WI38 (cell line): ENCODE data around the gene SMIM22.

Experiments
- H3K4me3 ChIP-seq: 2 replicates; pipeline ENCODE4 v1.5.1; 2011; ENCODE audit warnings: low read depth, mild to moderate bottlenecking, control low read depth, low read length
- TF ChIP-seq, protein P1 (sequence below): IDR thresholded peaks from 2 replicates; pipeline ENCODE4 v1.5.1; 2012; ENCODE audit warnings: low read depth, mild to moderate bottlenecking, control low read depth, low read length

SMIM22 gene

DNA sequence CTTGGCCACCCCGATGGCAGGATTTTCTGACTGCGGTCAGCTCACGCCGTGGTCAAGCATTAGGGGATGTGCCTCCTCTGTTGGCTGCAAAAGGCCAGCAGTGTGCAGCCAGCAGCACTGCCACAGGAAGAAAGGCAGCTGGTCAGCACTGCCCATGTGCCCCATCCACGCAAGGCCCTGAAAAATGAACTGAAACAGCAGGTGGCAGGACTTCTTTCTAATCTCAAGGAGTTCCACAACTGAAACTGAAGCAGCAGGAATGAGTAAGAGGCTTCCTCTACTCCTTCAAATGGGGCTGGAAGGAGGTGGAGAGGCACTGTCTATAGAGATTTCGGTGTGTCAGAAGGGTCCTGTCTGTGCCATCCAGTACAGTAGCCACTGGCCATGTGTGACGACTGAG, 31.4 kb upstream of the SMIM22 start:
- H3K4me3 ChIP-seq, result no peak overlapping the region
- TF ChIP-seq, protein P1, sequence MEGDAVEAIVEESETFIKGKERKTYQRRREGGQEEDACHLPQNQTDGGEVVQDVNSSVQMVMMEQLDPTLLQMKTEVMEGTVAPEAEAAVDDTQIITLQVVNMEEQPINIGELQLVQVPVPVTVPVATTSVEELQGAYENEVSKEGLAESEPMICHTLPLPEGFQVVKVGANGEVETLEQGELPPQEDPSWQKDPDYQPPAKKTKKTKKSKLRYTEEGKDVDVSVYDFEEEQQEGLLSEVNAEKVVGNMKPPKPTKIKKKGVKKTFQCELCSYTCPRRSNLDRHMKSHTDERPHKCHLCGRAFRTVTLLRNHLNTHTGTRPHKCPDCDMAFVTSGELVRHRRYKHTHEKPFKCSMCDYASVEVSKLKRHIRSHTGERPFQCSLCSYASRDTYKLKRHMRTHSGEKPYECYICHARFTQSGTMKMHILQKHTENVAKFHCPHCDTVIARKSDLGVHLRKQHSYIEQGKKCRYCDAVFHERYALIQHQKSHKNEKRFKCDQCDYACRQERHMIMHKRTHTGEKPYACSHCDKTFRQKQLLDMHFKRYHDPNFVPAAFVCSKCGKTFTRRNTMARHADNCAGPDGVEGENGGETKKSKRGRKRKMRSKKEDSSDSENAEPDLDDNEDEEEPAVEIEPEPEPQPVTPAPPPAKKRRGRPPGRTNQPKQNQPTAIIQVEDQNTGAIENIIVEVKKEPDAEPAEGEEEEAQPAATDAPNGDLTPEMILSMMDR, result no peak

DNA sequence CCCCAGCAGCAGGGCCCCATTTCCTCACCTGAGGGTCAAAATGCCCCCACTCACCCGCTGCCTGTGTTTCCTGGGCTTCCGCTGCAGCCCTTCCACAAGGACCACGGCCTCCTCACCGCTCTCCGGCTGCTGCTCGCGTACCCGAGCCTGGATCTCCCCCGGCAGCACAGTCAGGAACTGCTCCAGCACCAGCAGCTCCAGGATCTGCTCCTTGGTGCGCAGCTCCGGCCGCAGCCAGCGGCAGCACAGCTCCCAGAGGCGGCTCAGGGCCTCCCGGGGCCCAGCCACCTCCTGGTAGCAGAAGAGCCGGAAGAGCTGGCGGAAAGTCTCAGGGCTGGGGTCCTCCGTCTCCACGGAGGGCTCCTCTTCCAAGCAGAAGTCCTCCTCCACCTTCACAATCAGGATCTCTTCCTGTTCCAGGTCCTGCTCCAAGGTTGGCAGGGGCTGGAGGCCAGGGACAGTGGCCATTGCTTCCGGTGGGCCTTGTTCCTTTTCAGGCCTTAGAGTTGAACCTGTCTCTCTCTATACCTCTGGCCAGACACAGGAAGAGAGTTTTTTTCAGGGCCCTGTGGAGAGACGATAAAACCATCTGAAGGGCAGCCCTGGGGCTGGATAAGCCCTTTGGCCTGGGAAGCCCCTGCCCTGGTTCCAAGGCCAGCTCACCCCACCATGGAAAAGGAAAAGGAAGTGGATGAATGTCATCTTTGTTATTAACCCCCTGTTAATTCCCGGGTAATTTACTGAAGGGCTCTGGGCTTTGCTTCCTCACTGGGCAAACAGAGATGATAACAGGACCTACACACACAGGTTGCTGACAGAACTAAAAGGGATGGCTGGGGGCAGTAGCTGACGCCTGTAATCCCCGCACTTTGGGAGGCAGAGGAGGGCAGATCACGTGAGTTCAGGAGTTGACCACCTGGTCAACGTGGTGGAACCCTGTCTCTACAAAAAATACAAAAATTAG, 29.4 kb upstream of the SMIM22 start:
- peak overlapping the region; percentile 94 for H3K4me3 ChIP-seq
- TF ChIP-seq, protein P1, result no peak

DNA sequence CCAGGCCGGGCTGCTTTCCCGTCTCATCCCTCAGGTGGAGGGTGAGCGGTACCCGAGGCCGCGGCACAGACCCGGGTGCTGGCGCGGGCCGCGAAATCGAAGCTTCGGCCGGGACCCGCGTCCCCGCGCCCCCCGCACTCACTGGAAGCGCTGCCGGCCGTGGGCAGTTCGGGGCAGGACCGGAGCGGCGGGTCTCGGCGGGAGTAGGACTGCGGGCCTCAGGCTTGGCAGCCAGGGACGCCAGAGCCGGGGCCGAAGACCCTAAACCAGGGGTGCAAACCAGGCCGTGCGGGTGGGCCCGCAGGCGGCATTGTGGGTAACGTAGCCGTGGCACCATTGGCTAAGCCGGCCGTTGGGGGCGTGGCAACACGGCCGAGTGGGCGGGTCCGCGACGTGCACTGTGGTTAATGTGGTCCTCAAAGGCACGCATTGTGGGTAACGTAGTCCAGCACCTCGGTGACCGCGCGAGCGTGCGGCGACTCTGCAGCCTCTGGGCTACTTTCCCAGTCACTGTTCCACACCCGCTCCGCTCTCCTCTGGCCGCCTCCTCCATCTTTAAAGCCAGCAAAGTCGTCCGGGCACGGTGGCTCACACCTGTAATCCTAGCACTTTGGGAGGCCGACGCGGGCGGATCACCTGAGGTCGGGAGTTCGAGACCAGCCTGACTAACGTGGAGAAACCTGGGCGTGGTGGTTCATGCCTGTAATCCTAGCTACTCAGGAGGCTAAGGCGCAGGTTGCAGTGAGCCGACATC, 28.1 kb upstream of the SMIM22 start, which contains the start of gene ZNF500:
Gene ZNF500, minus strand, starts transcription at position 288 of the 754 bp plus-strand sequence. CDS start 1,184 bp downstream, outside the sequence.
- peak within 1 kb of the TSS; percentile 94 for H3K4me3 ChIP-seq
- TF ChIP-seq, protein P1, result no peak

DNA sequence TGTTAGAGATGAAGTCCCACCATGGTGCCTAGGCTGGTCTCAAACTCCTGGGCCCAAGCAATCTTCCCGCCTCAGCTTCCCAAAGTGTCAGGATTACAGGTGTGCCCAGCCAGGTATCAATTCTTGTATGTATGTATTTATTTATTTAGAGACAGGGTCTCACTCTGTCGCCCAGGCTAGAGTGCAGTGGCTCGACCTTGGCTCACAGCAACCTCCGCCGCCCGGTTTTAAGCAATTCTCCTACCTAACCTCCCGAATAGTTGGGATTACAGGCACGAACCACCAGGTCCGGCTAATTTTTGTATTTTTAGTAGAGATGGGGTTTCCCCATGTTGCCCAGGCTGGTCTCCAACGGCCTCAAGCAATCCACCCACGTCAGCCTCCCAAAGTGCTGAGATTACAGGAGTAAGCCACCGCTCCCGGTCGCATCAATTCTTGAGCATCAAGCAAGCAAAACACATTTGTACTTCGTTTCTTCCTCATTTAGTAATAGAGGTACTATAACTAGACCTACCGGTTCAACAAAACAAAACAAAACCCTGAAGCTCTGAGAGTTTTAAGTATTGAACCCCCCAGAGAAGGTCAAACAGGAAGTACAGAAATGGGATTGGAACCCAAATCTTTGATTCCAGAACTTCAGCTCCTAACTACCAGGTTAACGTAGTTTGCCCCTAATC, 27.2 kb upstream of the SMIM22 start:
- peak overlapping the region; percentile 54 for H3K4me3 ChIP-seq
- TF ChIP-seq, protein P1, result no peak

DNA sequence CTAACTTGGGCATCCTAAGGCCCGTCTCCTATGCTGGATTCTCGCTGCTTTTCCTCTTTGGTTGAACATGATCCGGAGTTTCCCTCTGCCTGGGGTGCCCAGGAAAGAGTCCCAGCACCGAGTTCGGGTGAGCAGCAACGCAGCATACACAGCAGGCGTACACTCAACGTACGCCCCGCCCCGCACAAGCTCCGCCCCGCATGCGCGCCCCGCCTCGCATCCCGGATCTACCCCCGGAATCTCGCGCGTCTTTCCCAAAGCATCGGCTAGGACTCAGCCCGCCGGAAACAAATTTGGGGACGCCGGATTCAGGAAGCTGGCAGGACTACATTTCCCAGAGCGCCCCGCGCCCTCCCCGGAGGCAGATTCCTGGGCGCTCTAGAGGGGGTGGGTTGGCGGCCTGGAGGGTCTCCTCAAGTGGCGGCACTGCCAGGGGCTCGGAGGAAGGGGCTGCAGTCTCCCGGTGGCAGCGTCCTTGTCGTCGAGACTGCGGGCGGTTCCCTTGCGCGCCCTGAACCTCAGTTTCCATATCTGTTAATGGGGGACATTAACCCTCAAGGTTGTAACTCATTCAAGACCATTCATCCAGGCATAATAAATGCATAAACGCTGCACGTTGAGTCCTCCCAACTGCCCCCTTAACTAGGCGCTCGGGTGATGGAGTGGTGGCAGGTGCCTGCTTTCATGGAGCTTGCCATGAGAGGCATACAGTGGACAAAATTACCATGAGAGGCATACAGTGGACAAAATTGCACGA, 26.4 kb upstream of the SMIM22 start:
- H3K4me3 ChIP-seq, result peak overlapping the region; percentile 54
- TF ChIP-seq, protein P1, result no peak

DNA sequence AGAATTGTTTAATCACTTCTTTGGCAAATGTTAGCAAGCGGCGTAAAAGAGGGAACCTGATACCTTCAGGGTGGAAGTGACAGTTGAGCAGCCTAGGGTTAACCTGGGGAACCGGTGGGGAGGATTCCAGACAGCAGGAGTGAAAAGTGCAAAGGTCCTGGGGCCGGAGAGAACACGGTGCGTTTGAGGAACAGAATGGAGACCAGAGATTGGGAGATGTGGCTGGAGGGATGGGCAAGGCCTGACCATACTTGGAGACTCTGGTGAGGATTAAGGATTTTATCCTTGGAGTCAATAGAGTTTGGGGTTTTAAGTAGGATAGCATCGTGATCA, 25.9 kb upstream of the SMIM22 start:
- TF ChIP-seq, protein P1, result no peak
- peak overlapping the region; percentile 54; the same call in 1 of the 2 replicates for H3K4me3 ChIP-seq
